SK-N-SH (cell line): ENCODE measurements around the gene YKT6. TPM values are rescaled to one million over a fixed set of nuclear protein-coding genes. Genes with fewer than 3 reads are reported as not detected.

Experiments
- CTCF ChIA-PET: fragments of 300-600, 350-600 bp; formaldehyde crosslinking; extraction: SDS; loops from one replicate; lab custom pipeline; 2021; lab: Yijun Ruan, JAX
- POLR2A ChIA-PET: fragments of 350-600 bp; sonication (Branson Sonifier 250); formaldehyde crosslinking; extraction: SDS; loops from one replicate; lab custom pipeline; 2020; ENCODE audit warnings: antibody characterized with exemption, inconsistent platforms; lab: Yijun Ruan, JAX
- DNase-seq: peaks from one replicate; pipeline ENCODE4 v3.0.0; 2012
- H2AFZ ChIP-seq: fragments of 200-600 bp; sonication (generic); 2 replicates; pipeline ENCODE4 v1.8.1; 2016; ENCODE audit warnings: antibody characterized with exemption, mild to moderate bottlenecking, low read depth
- H3F3A ChIP-seq: fragments of 200-600 bp; sonication (generic); replicated peaks from 2 replicates; pipeline ENCODE3; 2016; ENCODE audit warnings: antibody characterized with exemption, mild to moderate bottlenecking; ENCODE audit not compliant: insufficient read depth
- H3K27ac ChIP-seq, 2 experiments: fragments of 200-500 bp in 1 of 2; fragments of 200-600 bp in 1 of 2; sonication (Bioruptor generic) in 1 of 2; sonication (generic), shearing (Covaris generic) in 1 of 2; 2 replicates each; pipeline versions ENCODE4 v1.5.1 to v1.6.1; 2014 to 2016; ENCODE audit warnings: low read depth in 2 of 2, inconsistent platforms in 1 of 2, low read length in 1 of 2, mild to moderate bottlenecking in 1 of 2, mixed read lengths in 1 of 2
- H3K27me3 ChIP-seq: fragments of 200-600 bp; sonication (generic), shearing (Covaris generic); 2 replicates; pipeline ENCODE4 v1.6.1; 2016; ENCODE audit warnings: mixed run types; ENCODE audit not compliant: insufficient read depth
- H3K36me3 ChIP-seq, 2 experiments: fragments of 200-500 bp in 1 of 2; fragments of 200-600 bp in 1 of 2; sonication (Bioruptor generic) in 1 of 2; sonication (generic) in 1 of 2; replicated peaks in 1 of 2; 2 replicates each; pipeline versions ENCODE3 to v1.5.1; 2014 to 2016; ENCODE audit warnings: low read length in 1 of 2, mild to moderate bottlenecking in 1 of 2; ENCODE audit not compliant: insufficient read depth in 2 of 2, control insufficient read depth in 1 of 2
- H3K4me1 ChIP-seq, 2 experiments: fragments of 200-500 bp in 1 of 2; fragments of 200-600 bp in 1 of 2; sonication (Bioruptor generic) in 1 of 2; sonication (generic), shearing (Covaris generic) in 1 of 2; 2 replicates each; pipeline versions ENCODE4 v1.5.1 to v1.6.1; 2014 to 2016; ENCODE audit warnings: low read depth in 1 of 2, low read length in 1 of 2, mixed run types in 1 of 2; ENCODE audit not compliant: insufficient read depth in 2 of 2, control insufficient read depth in 1 of 2
- H3K4me2 ChIP-seq: fragments of 200-600 bp; sonication (generic), shearing (Covaris generic); 2 replicates; pipeline ENCODE4 v1.6.1; 2017; ENCODE audit warnings: mixed run types
- H3K4me3 ChIP-seq, 2 experiments: fragments of 200-500 bp in 1 of 2; fragments of 200-600 bp in 1 of 2; sonication (Bioruptor generic) in 1 of 2; sonication (generic), shearing (Covaris generic) in 1 of 2; 2 replicates each; pipeline versions ENCODE4 v1.5.1 to v1.8.1; 2014 to 2016; ENCODE audit warnings: low read depth in 2 of 2, inconsistent platforms in 1 of 2, low read length in 1 of 2, mild to moderate bottlenecking in 1 of 2, mixed read lengths in 1 of 2, moderate library complexity in 1 of 2
- H3K79me2 ChIP-seq: fragments of 200-600 bp; sonication (generic); 2 replicates; pipeline ENCODE4 v1.8.1; 2017; ENCODE audit warnings: mild to moderate bottlenecking; ENCODE audit not compliant: insufficient read depth
- H3K9ac ChIP-seq: fragments of 200-600 bp; sonication (generic); 2 replicates; pipeline ENCODE4 v1.6.1; 2017; ENCODE audit warnings: mixed run types
- H3K9me2 ChIP-seq: fragments of 200-600 bp; sonication (generic); 2 replicates; pipeline ENCODE4 v1.6.1; 2017; ENCODE audit warnings: mixed run types
- H3K9me3 ChIP-seq: fragments of 200-600 bp; sonication (generic); 2 replicates; pipeline ENCODE4 v1.6.1; 2017; ENCODE audit warnings: mixed run types, mild to moderate bottlenecking, moderate library complexity
- H4K20me1 ChIP-seq: fragments of 200-600 bp; sonication (generic); 2 replicates; pipeline ENCODE4 v1.6.1; 2017; ENCODE audit warnings: mild to moderate bottlenecking, mixed run types; ENCODE audit not compliant: insufficient read depth
- EP300 ChIP-seq, 2 experiments: IDR thresholded peaks; 2 replicates each; pipeline versions ENCODE4 v1.4.0 to v1.6.1; 2012; ENCODE audit warnings: borderline replicate concordance in 1 of 2, low read depth in 1 of 2, low read length in 1 of 2
- EZH2phosphoT487 ChIP-seq: fragments of 200-600 bp; sonication (generic); IDR thresholded peaks from 2 replicates; pipeline ENCODE4 v1.6.1; 2017; ENCODE audit warnings: low read depth, mixed run types, mild to moderate bottlenecking, antibody characterized with exemption, moderate library complexity, borderline replicate concordance
- GABPA ChIP-seq: IDR thresholded peaks from 2 replicates; pipeline ENCODE4 v1.4.0; 2012; ENCODE audit warnings: low read depth, mild to moderate bottlenecking
- GATA2 ChIP-seq: sonication (generic); formaldehyde crosslinking; IDR thresholded peaks from 2 replicates; pipeline ENCODE4 v1.5.0; 2020; ENCODE audit warnings: mild to moderate bottlenecking, missing genetic modification reagents
- MEF2A ChIP-seq: IDR thresholded peaks from 2 replicates; pipeline ENCODE4 v1.4.0; 2012; ENCODE audit warnings: low read depth, borderline replicate concordance
- MXI1 ChIP-seq: IDR thresholded peaks from 2 replicates; pipeline ENCODE4 v1.6.1; 2012; ENCODE audit warnings: mild to moderate bottlenecking, low read depth, low read length, improper control_type of control experiment
- NFIC ChIP-seq: IDR thresholded peaks from 2 replicates; pipeline ENCODE4 v1.4.0; 2012; ENCODE audit warnings: borderline replicate concordance
- NRF1 ChIP-seq: IDR thresholded peaks from 2 replicates; pipeline ENCODE4 v1.6.1; 2012; ENCODE audit warnings: low read depth, mild to moderate bottlenecking, low read length
- RAD21 ChIP-seq: IDR thresholded peaks from 2 replicates; pipeline ENCODE4 v1.6.1; 2012; ENCODE audit warnings: mild to moderate bottlenecking, low read length
- RFX5 ChIP-seq: IDR thresholded peaks from 2 replicates; pipeline ENCODE4 v1.6.1; 2012; ENCODE audit warnings: mild to moderate bottlenecking, improper control_type of control experiment, low read length
- SMC3 ChIP-seq: IDR thresholded peaks from 2 replicates; pipeline ENCODE4 v1.6.1; 2012; ENCODE audit warnings: low read depth, low read length, improper control_type of control experiment
- TEAD4 ChIP-seq: IDR thresholded peaks from 2 replicates; pipeline ENCODE4 v1.4.0; 2012; ENCODE audit warnings: mild to moderate bottlenecking, borderline replicate concordance; ENCODE audit not compliant: insufficient read depth
- USF1 ChIP-seq: IDR thresholded peaks from 2 replicates; pipeline ENCODE4 v1.4.0; 2012; ENCODE audit warnings: low read depth, borderline replicate concordance
- USF2 ChIP-seq: fragments of 150-350 bp; IDR thresholded peaks from 2 replicates; pipeline ENCODE4 v1.6.1; 2017; ENCODE audit warnings: antibody characterized with exemption, low read length, low read depth, borderline replicate concordance
- YY1 ChIP-seq: IDR thresholded peaks from 2 replicates; pipeline ENCODE4 v1.4.0; 2012; ENCODE audit warnings: low read depth, mild to moderate bottlenecking
- WGBS: methylation state at CpG from one replicate; pipeline ENCODE4 v1.1.6; 2017; ENCODE audit warnings: low lambda C conversion rate; 5-methylcytosine and 5-hydroxymethylcytosine counted together
- polyA plus RNA-seq, 3 experiments: library from polyadenylated mRNA; depleted of rRNA; stranded (reverse); fragments of >200 nt; gene quantifications; 2 replicates each; pipeline ENCODE4 v1.2.3, GENCODE V29; 2012

YKT6 gene
- polyA plus RNA-seq, 1 of the 3 experiments (the other 2 are of a cell fraction) = 170 TPM

GRCh38 chr7:44263326-44264082 is 62.7 kb downstream of the YKT6 start:
- no peaks in the 10 kb centered on the region for H4K20me1 ChIP-seq
- no peak for DNase-seq
- no peak overlapping the region for H3K4me2 ChIP-seq
- CTCF ChIA-PET = interaction anchor here (2.9 kb wide), 1 partner anchor 23 kb away, joined by 17 read pairs; no protein-coding TSS in a partner anchor
- H3K9ac ChIP-seq = no peak overlapping the region
- H3K79me2 ChIP-seq = no peaks in the 10 kb centered on the region
- peaks cover 48% of the 10 kb centered on the region for H3K27me3 ChIP-seq
- TF ChIP-seq EP300 (IDR thresholded peaks at IDR 0.05; ENCODE audit: borderline replicate concordance in 1 of 2, low read depth in 1 of 2, low read length in 1 of 2) (no peak), GATA2 (no peak), TEAD4 (no peak), USF2 (no peak), MEF2A (no peak), NRF1 (no peak), YY1 (no peak), USF1 (no peak), GABPA (no peak), RFX5 (no peak), SMC3 (no peak), RAD21 (no peak), MXI1 (no peak), EZH2phosphoT487 (no peak), NFIC (no peak)
- TF ChIP-seq, all 33 proteins: peak for 0
- H3F3A ChIP-seq = peaks cover 9% of the 10 kb centered on the region
- 80% methylated on average over 20 of the region's 20 CpGs for WGBS
- H3K9me2 ChIP-seq = no peaks in the 10 kb centered on the region
- peak overlapping the region in 1 of 2 experiments; percentile 68; a peak in 2 of 4 replicates for H3K27ac ChIP-seq
- no peak overlapping the region for H2AFZ ChIP-seq
- no peaks in the 10 kb centered on the region for H3K9me3 ChIP-seq
- no peak overlapping the region for H3K4me3 ChIP-seq
- H3K36me3 ChIP-seq = no peaks in the 10 kb centered on the region
- POLR2A ChIA-PET = no interaction called here
- peaks cover 12 to 54% of the 10 kb centered on the region in 2 experiments for H3K4me1 ChIP-seq

Other genes starting within 250 kb of the YKT6 start
- not detected in 2 replicates for gene SPDYE1, start 203.1 kb upstream of the YKT6 start, polyA plus RNA-seq (2012; rRNA removed)
- 230 and 244 TPM in 2 replicates for gene DBNL, start 156.3 kb upstream of the YKT6 start, polyA plus RNA-seq (2012; rRNA removed)
- 0.79 and 1.5 TPM in 2 replicates for gene PGAM2, start 135.4 kb upstream of the YKT6 start, polyA plus RNA-seq (2012; rRNA removed)
- gene POLM, start 118.4 kb upstream of the YKT6 start, polyA plus RNA-seq (2012; rRNA removed) = 17.4 and 23.1 TPM in 2 replicates
- gene AEBP1, start 96.6 kb upstream of the YKT6 start, polyA plus RNA-seq (2012; rRNA removed) = 40.3 and 105 TPM in 2 replicates
- gene POLD2, start 77.4 kb upstream of the YKT6 start, polyA plus RNA-seq (2012; rRNA removed) = 163 and 194 TPM in 2 replicates
- 0.47 TPM in 1 of 2 replicates, not detected in the other for gene MYL7, start 59.6 kb upstream of the YKT6 start, polyA plus RNA-seq (2012; rRNA removed)
- 1.1 and 1.6 TPM in 2 replicates for gene GCK, start 11.5 kb upstream of the YKT6 start, polyA plus RNA-seq (2012; rRNA removed)
- gene CAMK2B, start 124.6 kb downstream of the YKT6 start, polyA plus RNA-seq (2012; rRNA removed) = 0.10 and 0.20 TPM in 2 replicates